Gastrocnemius medialis (tissue), 4 donors: Measurements from ENCODE around the gene BEND7. TPM values are rescaled to one million over a fixed set of nuclear protein-coding genes. Genes with fewer than 3 reads are reported as not detected.

Experiments
- ATAC-seq, 2 donors: fragments of 150-250 bp; one replicate each; pipeline ENCODE4 v1.9.1; 2016
- DNase-seq, 2 donors: peaks; one replicate each; pipeline ENCODE4 v3.0.0-alpha.2; 2019
- H3K27ac ChIP-seq, 4 donors: fragments of 200-600 bp; sonication (generic); 1 replicate in 1 of 4; 2 replicates in 3 of 4; pipeline ENCODE4 v1.5.1; 2016 to 2018; ENCODE audit warnings: mild to moderate bottlenecking in 2 of 4, moderate library complexity in 1 of 4
- H3K27me3 ChIP-seq, 3 donors: fragments of 200-600 bp; sonication (generic) in 2 of 3; 1 replicate in 1 of 3; 2 replicates in 2 of 3; pipeline versions ENCODE4 v1.5.1 to v1.6.0; 2016 to 2019; ENCODE audit warnings: mild to moderate bottlenecking in 1 of 3, moderate library complexity in 1 of 3
- H3K36me3 ChIP-seq, 2 donors: fragments of 200-600 bp; sonication (generic) in 1 of 2; one replicate each; pipeline ENCODE4 v1.5.1; 2017 to 2018
- H3K4me1 ChIP-seq, 2 donors: fragments of 200-600 bp; sonication (generic) in 1 of 2; one replicate each; pipeline ENCODE4 v1.5.1; 2016 to 2017; ENCODE audit warnings: mild to moderate bottlenecking in 2 of 2
- H3K4me3 ChIP-seq, 4 donors: fragments of 200-600 bp; sonication (generic) in 3 of 4; 1 replicate in 1 of 4; 2 replicates in 3 of 4; pipeline ENCODE4 v1.5.1; 2016 to 2019; ENCODE audit warnings: mild to moderate bottlenecking in 2 of 4
- H3K9me3 ChIP-seq, 3 donors: fragments of 200-600 bp; sonication (generic) in 2 of 3; 1 replicate in 1 of 3; 2 replicates in 2 of 3; pipeline ENCODE4 v1.5.1; 2016 to 2019
- POLR2A ChIP-seq, 2 donors: fragments of 450-650 bp; IDR thresholded peaks; one replicate each; pipeline ENCODE4 v1.6.1; 2017; ENCODE audit warnings: antibody characterized with exemption in 2 of 2, mild to moderate bottlenecking in 2 of 2, moderate library complexity in 2 of 2
- in situ Hi-C, 4 donors: fragments of 200-750 bp; cut with MboI; loops; one replicate each; pipeline versions ENCODE4 v1.15.0 to v1.8.0; 2017; ENCODE audit warnings: low sequenced_read_pairs in 4 of 4
- intact Hi-C: fragments of 100-400 bp; cut with DNase I; formaldehyde crosslinking; loops from one replicate; pipeline ENCODE4 v1.15.1; 2023; ENCODE audit warnings: low total_unique reads
- total RNA-seq, 4 donors: library from RNA; depleted of rRNA; stranded (reverse); fragments of >200 nt; gene quantifications; one replicate each; pipeline versions ENCODE4 v1.1.0 to v1.2.3, GENCODE V29; 2016
- TF ChIP-seq, protein P1 (sequence below), 5 experiments: fragments of 450-650 bp in 3 of 5; fragments of 200-600 bp in 2 of 5; sonication (generic) in 2 of 5; IDR thresholded peaks in 4 of 5; conservative IDR thresholded peaks in 1 of 5; 1 replicate in 4 of 5; 2 replicates in 1 of 5; pipeline ENCODE4 v1.5.1; 2016 to 2019; ENCODE audit warnings: antibody characterized with exemption in 5 of 5, mild to moderate bottlenecking in 3 of 5, moderate library complexity in 3 of 5

The BEND7 gene
- total RNA-seq, 4 donors from 2014 or later: 23.6 to 35.5 (median 26.1) TPM

DNA sequence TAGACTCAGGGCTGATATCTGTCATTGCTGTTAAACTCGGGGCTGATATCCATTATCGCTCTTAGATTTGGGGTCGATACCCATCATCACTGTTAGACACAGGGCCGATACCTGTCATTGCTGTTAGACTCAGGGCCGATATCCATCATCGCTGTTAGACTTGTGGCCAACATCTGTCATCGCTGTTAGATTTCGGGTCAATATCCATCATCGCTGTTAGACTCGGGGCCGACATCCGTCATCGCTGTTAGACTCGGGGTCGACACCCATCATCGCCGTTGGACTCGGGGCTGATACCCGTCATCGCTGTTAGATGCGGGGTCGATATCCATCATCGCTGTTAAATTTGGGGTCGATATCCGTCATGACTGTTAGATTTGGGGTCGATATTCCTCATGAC is 54.8 kb downstream of the BEND7 start:
- ATAC-seq (no peak), DNase-seq (no peak)
- H3K27me3 ChIP-seq: no peaks in the 10 kb centered on the region
- intact Hi-C loops (no loop called here), in situ Hi-C loops (no loop called here)
- no peak overlapping the region for H3K4me3 ChIP-seq
- no peaks in the 10 kb centered on the region for H3K4me1 ChIP-seq
- TF ChIP-seq POLR2A (IDR thresholded peaks at IDR 0.05): no peak
- TF ChIP-seq, protein P1, sequence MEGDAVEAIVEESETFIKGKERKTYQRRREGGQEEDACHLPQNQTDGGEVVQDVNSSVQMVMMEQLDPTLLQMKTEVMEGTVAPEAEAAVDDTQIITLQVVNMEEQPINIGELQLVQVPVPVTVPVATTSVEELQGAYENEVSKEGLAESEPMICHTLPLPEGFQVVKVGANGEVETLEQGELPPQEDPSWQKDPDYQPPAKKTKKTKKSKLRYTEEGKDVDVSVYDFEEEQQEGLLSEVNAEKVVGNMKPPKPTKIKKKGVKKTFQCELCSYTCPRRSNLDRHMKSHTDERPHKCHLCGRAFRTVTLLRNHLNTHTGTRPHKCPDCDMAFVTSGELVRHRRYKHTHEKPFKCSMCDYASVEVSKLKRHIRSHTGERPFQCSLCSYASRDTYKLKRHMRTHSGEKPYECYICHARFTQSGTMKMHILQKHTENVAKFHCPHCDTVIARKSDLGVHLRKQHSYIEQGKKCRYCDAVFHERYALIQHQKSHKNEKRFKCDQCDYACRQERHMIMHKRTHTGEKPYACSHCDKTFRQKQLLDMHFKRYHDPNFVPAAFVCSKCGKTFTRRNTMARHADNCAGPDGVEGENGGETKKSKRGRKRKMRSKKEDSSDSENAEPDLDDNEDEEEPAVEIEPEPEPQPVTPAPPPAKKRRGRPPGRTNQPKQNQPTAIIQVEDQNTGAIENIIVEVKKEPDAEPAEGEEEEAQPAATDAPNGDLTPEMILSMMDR (IDR thresholded peaks at IDR 0.05 in 4 of 5, conservative IDR thresholded peaks at IDR 0.05 in 1 of 5): no peak
- no peaks in the 10 kb centered on the region for H3K9me3 ChIP-seq
- H3K36me3 ChIP-seq: peaks cover 0 to 14% of the 10 kb centered on the region in 2 donors
- no peak overlapping the region for H3K27ac ChIP-seq

DNA sequence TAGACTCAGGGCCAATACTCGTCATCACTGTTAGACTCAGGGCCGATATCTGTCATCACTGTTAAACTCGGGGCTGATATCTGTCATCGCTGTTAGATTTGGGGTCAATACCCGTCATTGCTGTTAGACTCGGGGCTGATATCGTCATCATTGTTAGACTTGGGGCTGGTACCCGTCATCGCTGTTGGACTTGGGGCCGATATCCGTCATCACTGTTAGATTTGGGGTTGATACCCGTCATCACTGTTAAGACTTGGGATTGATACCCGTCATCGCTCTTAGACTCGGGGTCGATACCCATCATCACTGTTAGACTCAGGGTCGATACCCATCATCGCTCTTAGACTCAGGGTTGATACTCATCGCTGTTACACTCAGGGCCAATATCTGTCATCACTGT is 56.5 kb downstream of the BEND7 start:
- DNase-seq: no peak

DNA sequence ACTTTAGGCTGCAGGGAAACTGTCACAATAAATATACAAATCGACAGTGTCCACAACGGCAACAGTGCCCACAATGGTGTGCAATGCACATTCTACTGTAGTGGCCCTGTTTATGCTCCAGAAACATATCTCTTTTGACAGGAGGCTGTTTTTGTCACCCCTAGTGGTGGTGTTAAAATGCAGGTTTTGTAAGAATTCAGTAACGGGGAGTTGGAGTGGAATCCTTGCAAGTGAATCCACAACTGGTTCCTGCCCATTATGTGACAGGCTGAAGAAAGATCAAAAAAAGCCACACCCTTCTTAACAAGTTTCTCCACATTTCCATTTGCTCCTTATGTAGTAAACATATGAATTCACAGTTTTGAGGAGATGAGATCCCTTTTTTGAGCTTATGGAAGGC is 58.5 kb downstream of the BEND7 start:
- TF ChIP-seq, protein P1 (IDR thresholded peaks at IDR 0.05 in 4 of 5, conservative IDR thresholded peaks at IDR 0.05 in 1 of 5): no peak
- no peak for TF ChIP-seq POLR2A (IDR thresholded peaks at IDR 0.05)
- intact Hi-C loops: no loop called here
- DNase-seq (no peak), ATAC-seq (no peak)
- no peaks in the 10 kb centered on the region for H3K9me3 ChIP-seq
- peaks cover 0 to 14% of the 10 kb centered on the region in 2 donors for H3K36me3 ChIP-seq
- H3K4me3 ChIP-seq: no peak overlapping the region
- H3K4me1 ChIP-seq: no peaks in the 10 kb centered on the region
- H3K27ac ChIP-seq: no peak overlapping the region
- H3K27me3 ChIP-seq: no peaks in the 10 kb centered on the region
- in situ Hi-C loops: no loop called here

More for the DNA sequence above, 56.5 kb downstream of the BEND7 start:
- no peak for TF ChIP-seq POLR2A (IDR thresholded peaks at IDR 0.05)
- TF ChIP-seq, protein P1 (IDR thresholded peaks at IDR 0.05 in 4 of 5, conservative IDR thresholded peaks at IDR 0.05 in 1 of 5): no peak
- Histone ChIP-seq H3K36me3 (peaks cover 0 to 14% of the 10 kb centered on the region in 2 donors), H3K27me3 (no peaks in the 10 kb centered on the region), H3K4me1 (no peaks in the 10 kb centered on the region), H3K27ac (no peak overlapping the region), H3K4me3 (no peak overlapping the region), H3K9me3 (no peaks in the 10 kb centered on the region)
- in situ Hi-C loops (no loop called here), intact Hi-C loops (no loop called here)
- ATAC-seq: no peak

DNA sequence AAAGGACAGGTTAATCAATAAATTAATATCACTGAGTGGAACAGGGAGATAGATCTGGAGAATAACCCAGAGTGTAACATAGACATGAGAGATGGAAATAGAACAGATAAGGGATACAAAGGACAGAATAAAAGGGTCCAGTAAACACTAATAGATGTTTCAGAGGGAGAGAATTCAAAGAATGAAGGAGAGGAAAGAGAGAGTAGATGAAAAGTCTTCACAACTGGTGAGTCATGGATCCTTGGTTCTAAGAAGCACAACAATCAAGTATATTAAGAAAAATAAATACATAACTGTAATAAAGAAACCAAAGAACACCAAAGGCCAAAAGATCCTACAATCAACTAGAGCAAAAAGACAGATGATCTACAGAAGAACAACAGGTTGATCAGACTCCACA is 66.3 kb downstream of the BEND7 start:
- DNase-seq (no peak), ATAC-seq (no peak)
- Histone ChIP-seq H3K4me3 (no peak overlapping the region), H3K4me1 (no peaks in the 10 kb centered on the region), H3K9me3 (no peaks in the 10 kb centered on the region), H3K27ac (no peak overlapping the region), H3K27me3 (no peaks in the 10 kb centered on the region), H3K36me3 (peaks cover 0 to 9% of the 10 kb centered on the region in 2 donors)
- intact Hi-C loops: no loop called here
- TF ChIP-seq POLR2A (IDR thresholded peaks at IDR 0.05): no peak
- TF ChIP-seq, protein P1 (IDR thresholded peaks at IDR 0.05 in 4 of 5, conservative IDR thresholded peaks at IDR 0.05 in 1 of 5): no peak
- in situ Hi-C loops: no loop called here

DNA sequence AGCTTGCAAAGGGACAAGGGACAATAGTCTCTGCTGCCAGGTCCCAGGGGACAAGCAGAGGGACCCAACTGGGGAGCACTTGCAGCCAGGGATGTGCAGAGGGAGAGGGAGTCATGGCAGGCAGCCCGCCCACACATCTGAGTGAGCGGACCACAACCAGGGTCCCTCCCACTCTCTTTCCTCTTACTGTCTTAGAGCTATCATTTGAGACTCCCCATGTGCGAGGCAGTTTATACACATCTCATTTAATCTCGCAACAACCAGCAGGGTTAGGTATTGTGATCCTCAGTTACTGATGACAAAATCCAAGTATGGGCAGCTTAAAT is 70.2 kb downstream of the BEND7 start:
- ATAC-seq (no peak), DNase-seq (no peak)
- TF ChIP-seq POLR2A (IDR thresholded peaks at IDR 0.05): no peak
- TF ChIP-seq, protein P1 (IDR thresholded peaks at IDR 0.05 in 4 of 5, conservative IDR thresholded peaks at IDR 0.05 in 1 of 5): no peak
- intact Hi-C loops (no loop called here), in situ Hi-C loops (no loop called here)
- H3K9me3 ChIP-seq: no peaks in the 10 kb centered on the region
- H3K27me3 ChIP-seq: no peaks in the 10 kb centered on the region
- no peak overlapping the region for H3K4me3 ChIP-seq
- peaks cover 0 to 9% of the 10 kb centered on the region in 2 donors for H3K36me3 ChIP-seq
- H3K4me1 ChIP-seq: no peaks in the 10 kb centered on the region
- no peak overlapping the region for H3K27ac ChIP-seq
